GM21447 (cell line): Measurements from ENCODE around the gene DRC1.

ENCODE experiments used
- ATAC-seq: cut with Tn5 transposase; IDR thresholded peaks from one replicate; pipeline ENCODE4 v1.9.1; 2021; ENCODE audit not compliant: unreplicated experiment

The DRC1 gene

GRCh38 chr2:26475832-26476501 lies 74.2 kb downstream of the DRC1 start:
- ATAC-seq, result no peak

- no peak for ATAC-seq
Observed at GRCh38 chr2:26477126-26477910, 75.6 kb downstream of the DRC1 start.

- ATAC-seq, result no peak
Observed at GRCh38 chr2:26477911-26478253, 76.2 kb downstream of the DRC1 start, which contains the start of gene OTOF. TSS of gene OTOF (minus strand) at chr2:26478124.

- ATAC-seq, result no peak
Observed at GRCh38 chr2:26478366-26478765, 76.6 kb downstream of the DRC1 start.

- ATAC-seq, result no peak
Observed at GRCh38 chr2:26479131-26479788, 77.5 kb downstream of the DRC1 start.

GRCh38 chr2:26479789-26480565 lies 78.3 kb downstream of the DRC1 start:
- no peak for ATAC-seq

GRCh38 chr2:26480566-26481423 lies 79.1 kb downstream of the DRC1 start:
- no peak for ATAC-seq

GRCh38 chr2:26481706-26482105 lies 80.0 kb downstream of the DRC1 start:
- no peak for ATAC-seq

- no peak for ATAC-seq
Observed at GRCh38 chr2:26482211-26483026, 80.7 kb downstream of the DRC1 start.

GRCh38 chr2:26483027-26483326 lies 81.3 kb downstream of the DRC1 start:
- ATAC-seq, result no peak

- no peak for ATAC-seq
Observed at GRCh38 chr2:26483516-26483915, 81.8 kb downstream of the DRC1 start.

GRCh38 chr2:26483957-26484565 lies 82.3 kb downstream of the DRC1 start:
- ATAC-seq, result no peak

GRCh38 chr2:26484579-26484978 lies 82.9 kb downstream of the DRC1 start:
- no peak for ATAC-seq

- ATAC-seq, result no peak
Observed at GRCh38 chr2:26485099-26485498, 83.4 kb downstream of the DRC1 start.

GRCh38 chr2:26485725-26486418 lies 84.2 kb downstream of the DRC1 start:
- no peak for ATAC-seq

- no peak for ATAC-seq
Observed at GRCh38 chr2:26486789-26487188, 85.1 kb downstream of the DRC1 start.

GRCh38 chr2:26487192-26487591 lies 85.5 kb downstream of the DRC1 start:
- no peak for ATAC-seq

GRCh38 chr2:26488463-26489212 lies 86.9 kb downstream of the DRC1 start:
- ATAC-seq, result no peak
